Right lobe of liver (tissue), 4 donors: ENCODE results near the gene NEDD4L.

Experiments used
- CTCF ChIP-seq, 4 donors: fragments of 200-600 bp in 3 of 4; fragments of 450-650 bp in 1 of 4; IDR thresholded peaks; one replicate each; pipeline versions ENCODE4 v1.5.1 to v1.8.0; 2016 to 2022; ENCODE audit warnings: antibody characterized with exemption in 4 of 4, mild to moderate bottlenecking in 2 of 4
- POLR2A ChIP-seq: fragments of 450-650 bp; IDR thresholded peaks from one replicate; pipeline ENCODE4 v1.6.1; 2017; ENCODE audit warnings: antibody characterized with exemption, mild to moderate bottlenecking
- donor health status: DM: no; HTN: no; CAD: no.
- donor health status: DM: no; HTN: no; CAD: no.
- donor health status: DM: no; HTN: yes; CAD: no.

- TF ChIP-seq CTCF (IDR thresholded peaks at IDR 0.05) (no peak), POLR2A (no peak)
Observed at GRCh38 chr18:58064406-58064998, 20.5 kb downstream of the NEDD4L start.
